Stimulated activated CD8-positive, alpha-beta memory T cell treated with anti-CD3 and anti-CD28 coated beads, Interleukin-12 subunit alpha, Interleukin-12 subunit beta, amount 100 ng/mL, for 24 hours (primary cell): ENCODE measurements around the gene NOC2L.
"Not testable (repeated sequence)": the region's sequence is repeated elsewhere in the genome, so short reads cannot be mapped to it uniquely, and the experiment has no call there.

Source experiments
- DNase-seq: peaks from one replicate; pipeline ENCODE4 v3.0.0-alpha.2; 2020; ENCODE audit errors: extremely low read depth

NOC2L gene

DNA sequence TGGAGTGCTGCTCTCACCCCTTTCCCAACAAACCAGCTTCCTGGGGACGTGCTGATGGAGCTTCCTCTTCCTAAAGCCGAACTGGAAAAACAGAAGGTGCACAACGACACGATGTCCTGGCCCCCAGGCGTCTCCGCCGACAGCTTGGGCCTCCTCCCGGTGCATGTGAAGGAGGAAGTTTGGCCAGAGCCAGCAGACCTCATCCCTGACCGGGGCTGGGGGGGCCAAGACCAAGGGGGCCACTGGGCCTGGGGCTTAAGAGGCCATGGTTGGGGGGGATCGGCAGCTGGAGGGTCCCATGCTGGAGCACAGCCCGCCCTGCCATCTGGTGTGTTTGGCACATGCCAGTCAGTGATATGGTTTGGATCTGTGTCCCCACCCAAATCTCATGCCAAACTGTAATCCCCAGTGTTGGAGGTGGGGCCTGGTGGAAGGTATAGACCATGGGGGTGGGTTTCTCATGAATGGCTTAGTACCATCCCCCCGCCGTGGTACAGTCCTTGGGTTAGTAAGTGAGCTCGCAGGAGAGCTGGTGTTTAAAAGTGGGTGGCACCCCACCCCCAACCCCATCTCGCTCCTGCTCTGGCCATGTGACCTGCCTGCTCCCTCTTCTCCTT is 34.4 kb upstream of the NOC2L start:
- no peak for DNase-seq

DNA sequence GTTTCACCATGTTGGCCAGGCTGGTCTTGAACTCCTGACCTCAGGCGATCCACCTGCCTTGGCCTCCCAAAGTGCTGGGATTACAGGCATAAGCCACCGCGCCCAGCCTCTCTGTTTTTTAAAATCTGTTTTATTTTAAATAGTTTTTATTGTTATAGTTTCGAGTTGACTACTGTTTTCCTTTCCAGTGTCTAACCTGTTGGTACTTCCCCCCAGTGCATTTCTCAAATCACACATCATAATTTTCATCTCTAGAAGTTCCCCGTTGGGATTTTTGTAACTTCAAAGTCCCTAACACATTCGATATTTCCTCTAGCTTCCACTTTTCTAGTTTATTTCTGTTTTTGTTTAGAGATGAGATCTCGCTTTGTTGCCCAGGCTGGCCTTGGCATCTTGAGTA is 33.3 kb upstream of the NOC2L start:
- DNase-seq, result no peak

DNA sequence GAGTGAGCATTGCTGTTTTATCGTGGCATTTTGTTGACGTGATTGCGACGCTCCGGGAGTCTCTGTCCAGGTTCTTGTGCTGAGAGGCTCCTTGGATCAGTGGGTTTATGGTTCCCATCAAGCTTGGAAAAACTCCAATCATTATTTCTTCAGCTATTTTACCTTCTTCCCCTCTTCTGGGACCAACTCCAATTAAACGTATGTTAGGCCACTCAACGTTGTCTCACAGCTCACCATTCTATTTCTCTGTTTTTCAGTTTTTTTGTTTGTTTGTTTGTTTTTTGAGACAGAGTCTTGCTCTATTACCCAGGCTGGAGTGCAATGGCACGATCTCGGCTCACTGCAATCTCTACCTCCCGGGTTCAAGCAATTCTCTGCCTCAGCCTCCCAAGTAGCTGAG is 32.8 kb upstream of the NOC2L start:
- DNase-seq, result no peak

DNA sequence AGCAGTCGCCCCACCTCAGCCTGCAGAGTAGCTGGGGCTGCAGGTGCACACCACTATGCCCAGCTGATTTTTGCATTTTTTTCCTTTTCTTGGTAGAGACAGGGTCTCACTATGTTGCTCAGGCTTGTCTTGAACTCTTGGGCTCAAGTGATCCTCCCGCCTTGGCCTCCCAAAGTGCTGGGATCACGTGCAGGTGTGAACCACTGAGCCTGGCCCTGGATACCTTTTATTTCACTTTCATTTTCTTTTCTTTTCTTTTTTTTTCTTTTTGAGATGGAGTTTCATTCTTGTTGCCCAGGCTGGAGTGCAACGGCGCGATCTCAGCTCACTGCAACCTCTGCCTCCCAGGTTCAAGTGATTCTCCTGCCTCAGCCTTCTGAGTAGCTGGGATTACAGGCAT is 32.2 kb upstream of the NOC2L start:
- not testable (repeated sequence) for DNase-seq

DNA sequence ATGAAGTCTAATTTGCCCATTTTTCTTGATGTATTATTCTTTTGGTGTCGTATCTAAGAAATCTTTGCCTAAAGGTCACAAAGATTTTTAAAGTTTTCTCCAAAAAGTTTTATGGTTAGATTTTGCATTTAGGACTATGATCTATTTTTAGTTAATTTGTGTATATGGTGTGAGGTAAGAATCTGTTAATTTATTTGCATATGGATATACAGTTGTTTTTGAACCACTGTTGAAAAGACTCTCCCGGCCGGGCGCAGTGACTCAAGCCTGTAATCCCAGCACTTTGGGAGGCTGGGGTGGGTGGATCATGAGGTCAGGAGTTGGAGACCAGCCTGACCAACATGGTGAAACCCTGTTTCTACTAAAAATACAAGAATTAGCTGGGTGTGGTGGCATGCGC is 29.0 kb upstream of the NOC2L start:
- not testable (repeated sequence) for DNase-seq

DNA sequence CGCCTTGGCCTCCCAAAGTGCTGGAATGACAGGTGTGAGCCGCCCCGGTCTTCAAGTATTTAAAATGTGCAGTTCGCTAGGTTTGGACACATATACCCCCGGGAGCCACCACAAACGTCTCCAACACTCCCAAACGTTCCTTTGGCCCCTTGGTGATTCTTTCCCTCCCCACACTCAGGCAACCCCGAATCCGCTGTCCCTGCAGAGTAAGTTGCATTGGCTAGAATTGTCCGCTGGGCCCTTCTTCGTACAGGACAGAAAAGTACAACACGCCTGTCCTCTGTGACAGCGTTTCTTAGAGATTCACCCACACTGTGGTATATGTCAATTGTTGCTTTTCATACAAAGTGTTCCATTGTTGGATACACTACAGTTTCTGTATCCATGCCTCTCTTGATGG is 26.1 kb upstream of the NOC2L start:
- no peak for DNase-seq

DNA sequence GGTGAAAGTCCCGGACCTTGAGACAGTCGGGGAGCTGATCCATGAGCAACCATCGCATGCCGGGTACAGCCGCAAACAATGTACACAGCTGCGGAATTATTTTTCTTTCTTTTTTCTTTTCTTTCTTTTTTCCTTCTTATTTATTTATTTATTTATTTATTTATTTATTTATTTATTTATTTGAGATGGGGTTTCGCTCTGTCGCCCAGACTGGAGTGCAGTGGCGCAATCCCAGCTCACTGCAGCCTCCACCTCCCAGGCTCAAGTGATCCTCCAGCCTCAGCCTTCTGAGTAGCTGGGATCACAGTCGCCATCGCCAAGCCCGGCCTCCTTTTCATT is 25.4 kb upstream of the NOC2L start:
- DNase-seq, result no peak

DNA sequence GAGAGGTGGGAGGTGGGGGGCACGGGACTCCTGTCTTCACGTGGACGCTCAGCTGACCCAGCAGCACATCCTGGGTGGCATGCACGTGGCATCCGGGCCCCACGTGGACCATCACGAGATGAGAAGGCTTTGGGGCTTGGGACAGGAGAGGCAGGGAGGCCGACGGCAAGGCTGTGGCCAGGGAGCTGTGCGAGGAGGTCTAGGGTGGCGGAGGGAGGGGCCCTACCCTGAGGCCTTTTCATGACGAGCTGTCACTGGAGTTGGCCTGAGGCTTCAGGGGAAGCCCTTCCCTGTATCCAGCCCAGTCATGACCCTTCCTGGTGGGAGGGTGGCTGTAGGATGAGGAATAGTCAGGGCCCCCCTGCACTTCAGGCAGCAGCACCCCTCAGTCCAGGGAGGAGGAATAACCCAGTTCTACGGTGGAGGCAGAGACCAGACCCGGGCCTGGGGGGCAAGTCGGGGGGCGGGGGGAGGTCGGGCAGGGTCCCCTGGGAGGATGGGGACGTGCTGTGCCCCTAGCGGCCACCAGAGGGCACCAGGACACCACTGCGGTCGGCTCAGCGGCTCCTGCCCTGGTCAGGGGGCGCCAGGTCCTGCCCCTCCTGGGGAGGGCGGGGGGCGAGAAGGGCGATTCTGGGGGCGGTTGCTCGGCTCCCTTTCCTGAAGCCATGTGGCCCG is 24.9 kb upstream of the NOC2L start:
- DNase-seq, result no peak

DNA sequence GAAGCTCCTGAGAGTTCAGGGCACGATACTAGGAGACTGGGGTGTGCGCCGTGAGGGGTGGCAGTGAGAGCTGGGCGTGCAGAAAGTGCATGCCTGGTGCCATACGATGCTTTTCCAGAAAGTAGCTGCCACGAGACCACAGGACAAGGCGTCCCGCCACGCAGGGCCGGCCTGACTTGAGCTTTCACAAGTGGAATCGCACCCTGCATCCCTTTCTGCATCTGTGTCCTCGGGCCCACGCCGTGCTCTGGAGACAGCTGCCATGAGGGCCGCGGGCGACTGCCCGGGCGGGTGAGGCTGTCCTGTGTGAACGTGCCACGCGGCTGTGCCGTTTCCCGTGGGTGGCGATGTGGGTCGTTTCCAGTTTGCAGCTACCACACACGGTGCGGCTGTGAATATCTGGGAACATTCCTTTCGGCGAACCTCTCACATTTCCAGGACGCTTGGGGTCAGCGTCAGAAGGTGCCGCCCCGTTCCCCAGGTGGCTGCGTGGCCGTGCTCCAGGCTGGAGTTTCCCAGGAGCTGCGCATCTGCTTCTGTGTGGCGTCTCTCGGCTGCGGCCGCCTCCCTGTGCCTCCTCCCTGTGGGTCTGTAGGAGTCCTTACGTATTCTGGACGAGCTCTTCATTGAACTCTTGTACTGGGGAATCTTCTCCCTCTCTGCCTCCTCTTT is 23.8 kb upstream of the NOC2L start:
- no peak for DNase-seq

DNA sequence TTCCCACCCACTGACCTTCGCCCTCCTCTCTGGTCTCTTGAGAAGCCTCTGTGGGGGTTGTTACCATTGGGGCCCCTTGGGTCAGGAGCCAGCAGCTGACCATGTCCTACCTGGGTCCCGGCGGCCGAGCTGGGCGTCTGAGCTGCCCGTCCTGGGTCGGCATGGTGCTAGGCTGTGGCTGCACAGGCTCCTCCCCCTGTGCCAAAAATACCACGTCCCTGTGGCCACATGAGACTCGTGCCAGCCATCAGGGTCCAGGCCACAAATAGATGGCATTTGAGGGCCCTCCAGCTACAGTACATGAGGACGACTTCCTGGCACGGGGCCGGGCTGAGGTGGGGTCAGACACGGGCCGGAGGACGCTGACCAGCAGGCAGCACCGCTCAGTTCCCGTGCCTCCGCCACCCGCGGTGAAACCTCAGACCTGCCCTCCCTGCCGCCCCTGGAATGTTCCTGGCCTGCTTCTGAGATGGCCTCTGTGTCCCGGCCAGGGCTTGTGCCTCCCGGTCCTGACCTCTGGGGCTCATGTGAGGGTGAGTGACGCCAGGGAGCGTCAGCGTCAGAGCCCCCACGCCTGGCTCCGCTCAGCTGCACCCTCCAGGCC is 23.0 kb upstream of the NOC2L start, which contains the start of gene PERM1:
PERM1 (minus strand) TSS at position 139 of the 604 bp plus-strand sequence. CDS start 1,064 bp downstream, outside the sequence.
- DNase-seq, result no peak

DNA sequence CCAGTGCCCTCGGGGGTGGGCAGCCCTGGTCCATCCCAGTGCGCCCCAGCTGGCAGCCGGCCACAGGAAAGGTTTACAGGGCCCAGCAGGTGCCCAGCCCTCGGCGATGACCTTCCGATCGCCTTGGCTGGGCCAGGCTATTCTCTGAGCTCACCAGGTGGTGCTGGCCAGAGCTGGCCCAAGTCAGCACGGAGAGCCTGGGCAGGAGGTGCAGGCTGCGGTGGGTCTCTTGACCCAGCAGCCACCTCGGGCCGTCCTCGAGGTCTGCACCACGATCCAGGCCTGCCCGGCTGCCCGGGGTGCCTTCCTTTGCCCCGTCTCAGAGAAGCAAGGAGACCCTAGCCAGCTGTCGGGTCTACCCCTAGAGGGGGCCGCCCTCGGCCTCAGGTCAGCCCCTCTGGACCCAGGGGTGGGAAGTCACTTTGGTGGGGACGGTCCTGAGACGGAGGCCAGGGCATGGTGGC is 22.5 kb upstream of the NOC2L start:
- no peak for DNase-seq

DNA sequence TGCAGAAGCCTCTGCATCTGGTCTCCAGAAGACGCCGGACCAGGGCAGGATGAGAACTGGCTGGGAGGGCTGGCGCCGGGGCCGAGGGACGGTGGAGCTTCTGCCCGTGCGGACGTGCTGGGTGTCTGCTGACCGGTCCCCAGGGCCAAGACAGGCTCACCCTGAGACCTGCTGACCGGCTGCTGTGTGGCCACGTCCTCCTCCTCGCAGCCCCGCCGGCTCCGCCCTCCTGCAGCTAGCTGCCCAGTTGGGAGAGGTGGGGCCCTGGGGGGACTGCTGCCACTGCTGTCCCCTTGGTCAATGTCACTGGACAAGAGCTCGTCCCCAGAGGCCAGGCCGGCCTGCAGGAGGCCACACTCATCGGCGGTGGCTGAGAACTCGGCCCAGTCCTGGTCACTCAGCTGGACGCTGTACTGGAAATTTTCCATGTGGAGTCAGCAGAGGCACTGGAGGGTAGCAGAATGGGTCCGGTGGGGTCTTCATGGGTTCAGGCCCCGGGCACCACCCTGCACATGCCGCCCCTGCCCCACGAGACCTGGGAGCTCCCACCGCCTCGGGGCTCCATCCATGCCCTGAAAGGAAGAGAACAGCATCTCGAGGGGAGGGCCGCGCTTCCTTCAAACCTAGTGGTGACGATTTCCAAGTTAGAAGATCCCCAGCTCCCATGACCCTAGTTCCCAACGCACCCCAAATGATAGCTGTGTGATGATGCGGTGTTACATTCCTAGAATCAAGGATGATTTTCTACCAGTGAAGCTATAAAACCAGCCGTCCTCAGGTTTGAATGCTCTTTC is 21.7 kb upstream of the NOC2L start:
- no peak for DNase-seq

DNA sequence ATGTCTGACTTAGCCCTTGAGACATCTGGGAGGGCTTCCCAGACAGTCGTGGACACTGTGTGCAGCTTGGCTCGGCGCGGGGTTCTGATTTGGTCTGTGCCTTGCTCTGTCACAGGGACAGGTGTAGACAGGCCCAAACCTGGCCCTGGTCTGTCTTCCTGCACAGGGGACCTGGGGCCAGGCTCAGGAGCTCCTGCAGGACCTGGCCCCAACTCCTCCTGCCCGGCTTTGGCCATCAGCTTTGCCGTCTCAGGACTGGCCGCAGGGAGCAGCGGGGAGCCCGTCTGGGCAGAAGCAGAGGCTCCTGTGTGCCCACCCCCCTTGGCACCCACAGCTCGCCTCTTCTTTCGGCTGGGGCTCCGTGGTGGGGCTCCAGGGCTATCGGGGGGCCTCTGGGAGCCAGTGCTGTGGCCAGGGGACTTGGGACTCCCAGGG is 21.1 kb upstream of the NOC2L start:
- no peak for DNase-seq

DNA sequence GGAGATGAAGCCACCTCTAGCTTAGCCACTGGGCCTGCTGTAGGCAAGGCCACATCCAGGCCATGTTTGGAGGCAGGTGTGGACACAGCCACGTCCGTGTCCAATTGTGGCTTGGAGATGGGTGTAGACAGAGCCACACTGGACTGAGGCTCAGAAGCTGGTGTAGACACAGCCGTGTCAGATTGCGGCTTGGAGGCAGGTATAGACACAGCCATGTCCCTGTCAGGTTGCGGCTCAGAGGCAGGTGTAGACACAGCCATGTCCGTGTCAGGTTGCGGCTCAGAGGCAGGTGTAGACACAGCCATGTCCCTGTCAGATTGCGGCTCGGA is 20.7 kb upstream of the NOC2L start:
- DNase-seq, result no peak

DNA sequence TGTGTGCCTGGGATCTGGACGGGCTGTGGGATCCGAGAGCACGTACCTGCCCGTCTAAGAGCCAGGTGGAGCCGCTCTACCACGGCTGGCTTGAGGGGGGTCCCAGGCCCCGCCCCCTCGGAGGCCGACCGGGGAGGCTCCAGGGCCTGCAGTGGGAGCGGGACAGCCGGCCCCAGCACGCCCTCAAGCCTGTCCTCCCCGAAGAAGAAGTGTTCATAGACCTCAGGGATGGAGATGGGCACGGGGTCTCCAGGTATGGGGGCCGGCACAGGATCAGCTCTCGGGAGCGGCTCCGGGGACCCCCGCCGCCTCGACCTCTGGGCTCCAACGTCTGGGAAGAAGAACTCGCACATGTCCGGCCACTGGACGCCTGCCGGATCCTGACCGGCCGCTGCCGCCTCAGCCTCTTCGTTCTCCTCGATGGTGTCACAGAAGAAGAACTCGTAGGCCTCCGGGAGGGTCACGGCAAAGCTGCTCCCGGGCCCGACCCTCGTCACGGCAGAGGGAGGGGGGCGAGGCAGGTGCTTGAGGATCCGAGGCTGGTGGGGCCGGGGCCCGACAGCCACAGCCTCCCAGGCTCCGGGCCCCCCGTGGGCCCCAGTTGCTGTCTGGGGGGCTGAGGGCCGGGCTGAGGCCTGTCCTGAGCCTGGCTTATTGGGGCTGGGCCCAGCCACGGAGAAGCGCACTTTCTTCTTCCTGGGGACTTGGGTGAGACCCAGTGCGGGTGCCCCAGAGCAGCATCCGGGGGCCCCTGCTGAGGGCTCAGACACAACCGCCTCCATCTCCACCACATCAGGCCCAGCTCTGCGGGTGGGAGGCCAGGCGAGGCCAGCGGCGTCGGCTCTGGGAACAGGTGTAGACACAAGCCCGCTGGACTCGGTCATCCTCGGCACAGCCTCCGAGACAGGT is 20.0 kb upstream of the NOC2L start:
- no peak for DNase-seq

DNA sequence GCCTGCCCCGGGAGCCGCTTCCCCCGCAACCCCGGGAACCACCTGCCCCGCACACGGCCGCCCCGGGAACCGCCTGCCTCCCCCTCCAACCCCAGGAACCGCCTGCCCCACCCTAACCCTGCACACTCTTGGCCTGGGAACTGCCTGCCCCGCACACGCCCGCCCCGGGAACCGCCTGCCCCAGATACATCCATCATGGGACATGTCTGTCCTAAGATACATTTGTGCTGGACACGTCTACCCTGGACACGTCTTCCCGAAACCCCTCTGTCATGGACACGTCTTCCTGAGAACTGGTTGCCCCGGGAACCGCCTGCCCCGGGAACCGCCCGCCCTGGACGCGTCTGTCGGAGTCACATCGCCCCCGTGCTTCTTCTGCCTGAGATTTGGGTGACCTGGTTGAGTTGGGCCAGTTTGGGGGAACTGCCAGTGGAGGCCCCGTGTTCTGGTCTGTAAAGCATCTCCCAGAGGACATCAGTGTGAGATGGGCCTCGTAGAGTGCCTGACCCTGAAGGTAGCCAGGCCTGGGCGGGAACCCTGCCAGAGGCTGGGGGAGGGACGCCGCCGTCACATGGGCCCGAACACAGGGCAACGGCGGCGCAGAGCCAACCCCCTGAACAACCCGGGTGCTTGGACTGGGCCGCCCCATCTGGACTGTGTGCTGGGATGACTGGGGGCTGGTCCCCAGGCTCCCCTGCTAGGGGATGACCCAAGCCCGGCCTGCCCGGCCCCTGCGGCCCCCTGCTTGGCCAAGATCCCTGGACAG is 19.2 kb upstream of the NOC2L start:
- no peak for DNase-seq

DNA sequence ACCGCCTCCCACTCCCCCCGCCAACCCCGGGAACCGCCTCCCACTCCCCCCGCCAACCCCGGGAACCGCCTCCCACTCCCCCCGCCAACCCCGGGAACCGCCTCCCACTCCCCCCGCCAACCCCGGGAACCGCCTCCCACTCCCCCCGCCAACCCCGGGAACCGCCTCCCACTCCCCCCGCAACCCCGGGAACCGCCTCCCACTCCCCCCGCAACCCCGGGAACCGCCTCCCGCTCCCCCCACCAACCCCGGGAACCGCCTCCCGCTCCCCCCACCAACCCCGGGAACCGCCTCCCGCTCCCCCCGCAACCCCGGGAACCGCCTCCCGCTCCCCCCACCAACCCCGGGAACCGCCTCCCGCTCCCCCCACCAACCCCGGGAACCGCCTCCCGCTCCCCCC is 17.7 kb upstream of the NOC2L start:
- DNase-seq, result not testable (repeated sequence)

DNA sequence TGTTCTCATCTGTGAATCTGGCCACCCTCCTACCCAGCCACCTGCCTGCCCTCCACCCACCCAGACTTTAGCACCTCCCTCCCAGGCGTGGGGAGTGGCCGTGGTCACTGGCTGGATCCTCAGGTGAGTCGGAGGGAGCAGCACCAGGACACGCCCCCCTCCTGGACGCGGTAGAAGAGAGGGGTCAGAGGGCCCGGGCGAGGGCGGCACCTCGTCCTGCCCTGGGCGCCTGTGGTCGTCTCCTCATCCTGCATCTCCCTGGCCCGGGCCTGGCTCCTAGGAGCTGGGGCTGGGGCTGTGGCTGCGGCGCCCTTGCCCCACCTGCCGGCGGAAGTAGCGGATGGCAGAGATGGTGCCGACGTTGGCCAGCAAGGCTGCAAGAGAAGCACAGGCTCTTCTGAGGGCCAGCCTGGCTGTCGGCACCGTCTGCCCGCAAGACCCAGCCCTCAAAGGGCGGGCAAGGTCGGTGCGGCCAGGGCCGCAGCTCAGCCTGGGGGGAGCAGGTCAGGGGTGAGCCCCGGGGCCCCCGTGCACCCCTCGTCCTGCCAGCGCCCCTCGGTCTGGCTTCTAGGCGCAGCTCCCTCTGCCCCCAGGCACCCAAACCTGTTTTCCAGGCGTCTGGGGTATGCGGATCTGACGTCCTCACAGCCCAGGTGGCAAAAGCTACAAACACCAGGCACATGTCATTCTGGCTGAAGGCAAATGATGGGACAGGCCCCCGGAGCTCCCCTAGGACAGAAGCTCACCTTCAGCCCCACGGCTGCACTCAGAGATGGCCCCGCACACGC is 17.0 kb upstream of the NOC2L start:
- no peak for DNase-seq

DNA sequence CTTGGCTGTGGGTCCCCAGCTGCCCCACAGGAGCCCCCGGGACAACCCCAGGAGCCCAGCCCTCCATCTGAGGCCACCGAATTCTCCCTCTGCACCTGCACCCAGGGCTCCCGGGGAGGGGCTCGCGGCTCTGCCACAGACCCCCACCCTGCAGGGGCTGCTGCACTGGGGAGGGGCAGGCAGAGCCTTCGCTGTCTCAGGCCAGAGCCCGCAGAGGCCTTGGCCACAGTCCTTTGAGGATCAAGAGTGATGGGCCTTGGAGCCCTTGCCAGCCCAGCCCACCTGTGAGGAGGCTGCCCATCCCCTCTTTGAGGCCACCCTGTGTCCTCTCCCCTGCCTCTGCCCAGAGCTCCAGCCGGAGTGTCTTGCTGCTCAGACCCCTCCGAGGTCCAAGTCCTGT is 16.3 kb upstream of the NOC2L start:
- no peak for DNase-seq
